Mammary epithelial cell (primary cell): ENCODE results near the gene ATXN7L3B.

Experiments
- EZH2 ChIP-seq: IDR thresholded peaks from 2 replicates; pipeline ENCODE4 v1.6.1; 2012; ENCODE audit warnings: low read length, inconsistent platforms, borderline replicate concordance
- TF ChIP-seq, protein P1 (sequence below), 2 donors: IDR thresholded peaks in 1 of 2; conservative IDR thresholded peaks in 1 of 2; 2 replicates each; pipeline ENCODE4 v1.5.1; 2011 to 2012; ENCODE audit warnings: inconsistent platforms in 2 of 2, low read length in 2 of 2, mild to moderate bottlenecking in 2 of 2, control low read depth in 1 of 2, low read depth in 1 of 2; ENCODE audit not compliant: insufficient read depth in 1 of 2; ENCODE audit errors: extremely low read depth in 1 of 2

GRCh38 chr12:74541074-74541473 lies 3.4 kb downstream of the ATXN7L3B start:
- no peak for TF ChIP-seq EZH2
- TF ChIP-seq, protein P1, sequence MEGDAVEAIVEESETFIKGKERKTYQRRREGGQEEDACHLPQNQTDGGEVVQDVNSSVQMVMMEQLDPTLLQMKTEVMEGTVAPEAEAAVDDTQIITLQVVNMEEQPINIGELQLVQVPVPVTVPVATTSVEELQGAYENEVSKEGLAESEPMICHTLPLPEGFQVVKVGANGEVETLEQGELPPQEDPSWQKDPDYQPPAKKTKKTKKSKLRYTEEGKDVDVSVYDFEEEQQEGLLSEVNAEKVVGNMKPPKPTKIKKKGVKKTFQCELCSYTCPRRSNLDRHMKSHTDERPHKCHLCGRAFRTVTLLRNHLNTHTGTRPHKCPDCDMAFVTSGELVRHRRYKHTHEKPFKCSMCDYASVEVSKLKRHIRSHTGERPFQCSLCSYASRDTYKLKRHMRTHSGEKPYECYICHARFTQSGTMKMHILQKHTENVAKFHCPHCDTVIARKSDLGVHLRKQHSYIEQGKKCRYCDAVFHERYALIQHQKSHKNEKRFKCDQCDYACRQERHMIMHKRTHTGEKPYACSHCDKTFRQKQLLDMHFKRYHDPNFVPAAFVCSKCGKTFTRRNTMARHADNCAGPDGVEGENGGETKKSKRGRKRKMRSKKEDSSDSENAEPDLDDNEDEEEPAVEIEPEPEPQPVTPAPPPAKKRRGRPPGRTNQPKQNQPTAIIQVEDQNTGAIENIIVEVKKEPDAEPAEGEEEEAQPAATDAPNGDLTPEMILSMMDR (conservative IDR thresholded peaks at IDR 0.05 in 1 of 2, IDR thresholded peaks at IDR 0.05 in 1 of 2; ENCODE audit: extremely low read depth in 1 of 2, insufficient read depth in 1 of 2, low read depth in 1 of 2, low read length in 2 of 2): no peak
